Left renal cortex interstitium (tissue), 4 donors: ENCODE measurements around the gene OVOL1. TPM values are rescaled to one million over a fixed set of nuclear protein-coding genes. Genes with fewer than 3 reads are reported as not detected.

Experiments
- DNase-seq, 4 donors: peaks; one replicate each; pipeline ENCODE4 v3.0.0-alpha.2; 2013; ENCODE audit warnings: low read depth in 4 of 4, low spot score in 2 of 4, missing footprints in 1 of 4
- polyA plus RNA-seq, 4 donors: library from polyadenylated mRNA; unstranded; fragments of 120-200 nt; gene quantifications; one replicate each; pipeline ENCODE4 v1.2.1, GENCODE V29; 2013; ENCODE audit not compliant: insufficient read length in 4 of 4

The OVOL1 gene
- polyA plus RNA-seq, 4 donors, result 9.2 to 16.6 (median 13.4) TPM

DNA sequence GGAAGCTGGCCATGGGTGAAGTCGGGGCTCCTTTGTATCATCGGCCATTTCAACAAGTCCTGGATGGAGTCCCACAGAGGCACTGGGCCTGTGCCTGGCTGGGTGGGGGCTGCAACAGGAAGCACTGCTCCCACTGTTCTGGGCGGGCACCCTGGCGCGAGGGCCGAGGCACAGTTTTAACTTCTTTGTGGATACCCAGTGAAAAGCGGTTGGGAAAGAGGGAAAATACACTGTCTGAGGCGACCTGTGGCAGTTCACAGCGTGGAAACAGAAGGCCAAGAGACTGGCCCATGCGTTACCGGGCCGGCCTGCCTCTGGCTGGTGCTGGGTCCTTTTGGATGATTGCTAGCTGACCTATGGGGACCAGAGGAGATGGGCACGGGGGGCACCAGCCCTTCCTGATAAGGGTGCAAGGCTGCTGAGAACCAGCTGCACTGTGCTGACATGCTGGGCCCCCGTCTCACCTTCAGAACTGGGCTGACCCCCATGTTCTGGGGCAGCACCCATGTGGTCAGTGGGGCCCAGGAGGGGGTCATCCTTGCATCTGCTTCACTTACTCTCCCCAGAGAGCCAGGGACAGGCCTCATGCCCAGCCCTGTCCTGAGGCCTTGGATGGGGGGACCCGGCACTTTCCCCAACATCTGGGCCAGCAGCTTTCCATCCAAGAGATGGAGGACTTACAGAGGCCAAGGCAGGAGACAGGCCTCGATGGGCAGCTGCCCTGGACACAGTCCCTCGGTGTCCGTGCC is 4.2 kb downstream of the OVOL1 start:
- no peak for DNase-seq

DNA sequence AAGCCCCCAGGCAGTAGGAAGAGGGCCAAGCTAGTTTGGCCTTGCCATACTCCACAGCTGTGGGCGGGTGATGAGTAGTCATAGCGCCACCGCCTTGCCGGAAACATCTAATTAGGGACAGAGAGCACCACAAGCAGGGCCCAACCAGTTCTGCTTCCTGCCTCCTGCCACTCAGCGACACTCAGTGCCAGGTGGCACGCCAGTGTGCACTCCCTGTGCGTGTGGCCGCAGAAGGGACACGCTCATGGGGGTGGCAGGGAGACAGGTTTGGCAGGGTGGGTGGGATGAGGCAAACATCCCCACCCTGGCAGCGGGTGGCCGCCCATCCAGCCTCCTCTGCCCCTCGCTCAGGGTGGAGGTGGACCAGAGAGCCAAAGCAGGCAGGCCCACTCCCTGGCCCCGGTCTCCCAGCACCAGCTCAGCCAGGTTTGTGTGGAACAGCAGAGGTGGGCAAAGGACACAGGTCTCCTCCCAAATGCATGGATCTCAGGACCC is 4.9 kb downstream of the OVOL1 start:
- DNase-seq, result no peak

DNA sequence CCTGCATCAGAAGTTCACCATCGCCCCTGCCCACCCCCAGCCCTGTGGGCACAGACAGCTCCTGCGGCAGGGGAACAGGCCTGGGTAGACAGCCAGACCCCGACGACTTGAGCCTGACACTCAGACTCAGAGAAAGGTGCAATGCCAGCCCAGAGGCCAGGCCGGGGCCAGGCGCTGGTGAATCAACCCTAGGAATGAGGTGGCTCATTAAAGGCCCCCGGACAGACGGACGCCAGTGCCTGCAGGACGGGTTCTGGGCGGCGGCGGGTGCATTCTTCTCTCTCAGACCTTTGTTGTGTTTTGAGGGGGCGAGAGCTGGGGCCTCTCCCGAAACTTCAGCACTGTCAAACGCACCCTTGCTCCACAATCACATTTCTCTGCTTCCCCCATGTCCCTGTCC is 5.6 kb downstream of the OVOL1 start:
- DNase-seq, result no peak

DNA sequence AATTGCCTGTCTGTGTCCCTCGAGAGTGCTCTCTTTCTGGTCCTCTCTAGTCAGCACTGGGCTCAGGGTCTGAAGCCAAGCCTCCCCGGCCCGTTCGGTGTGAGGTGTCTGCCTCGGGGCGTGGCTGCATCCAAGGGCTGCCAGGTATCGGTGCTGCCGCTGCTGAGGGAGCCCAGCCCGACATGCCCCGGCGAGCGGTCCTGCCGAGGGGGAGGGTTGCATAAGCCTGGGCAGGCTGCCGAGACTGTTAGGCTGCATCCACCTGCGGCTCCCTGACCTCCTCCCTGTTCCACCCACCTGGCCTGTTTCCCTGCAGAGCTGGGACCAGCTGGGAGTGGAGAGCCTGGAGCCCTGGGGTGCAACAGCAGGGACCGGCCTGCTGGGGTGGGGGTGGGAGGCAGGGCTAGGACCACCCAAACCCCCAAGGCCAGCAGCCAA is 6.3 kb downstream of the OVOL1 start:
- no peak for DNase-seq

DNA sequence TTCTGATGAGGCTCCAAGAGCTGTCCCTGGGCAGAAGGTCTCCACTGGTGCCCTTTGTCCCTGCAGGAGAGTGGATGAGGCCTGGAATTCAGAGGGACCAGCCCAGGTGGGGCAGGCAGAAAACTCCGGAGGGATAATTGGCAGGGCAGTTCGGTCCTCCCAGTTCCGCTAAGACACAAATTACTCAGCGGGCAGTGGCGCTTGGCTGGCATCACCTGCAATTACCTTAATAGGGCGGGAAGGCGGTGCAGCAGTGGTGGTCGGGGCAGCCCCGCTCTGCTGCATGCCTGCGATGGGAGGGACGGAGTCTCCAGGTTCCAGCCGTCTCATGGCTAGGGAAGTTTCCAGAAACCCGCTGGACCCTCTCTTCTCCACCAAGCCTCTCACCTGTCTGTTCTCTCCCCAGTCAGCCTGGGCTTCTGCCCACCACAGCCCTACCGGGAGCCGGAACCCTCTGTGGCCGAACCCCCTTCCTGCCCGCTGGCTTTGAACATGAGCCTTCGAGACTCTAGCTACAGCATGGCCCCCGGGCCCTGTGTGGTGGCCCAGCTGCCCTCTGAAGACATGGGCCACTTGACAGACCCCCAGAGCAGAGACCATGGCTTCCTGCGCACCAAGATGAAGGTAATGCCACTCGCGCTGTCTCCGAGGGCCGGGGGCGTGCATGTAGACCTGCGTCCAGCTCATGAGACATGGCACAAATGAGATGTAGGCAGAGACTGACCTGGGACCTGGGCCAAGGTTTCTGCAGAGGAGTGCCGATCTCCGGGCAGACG is 7.0 kb downstream of the OVOL1 start:
- DNase-seq, result no peak

DNA sequence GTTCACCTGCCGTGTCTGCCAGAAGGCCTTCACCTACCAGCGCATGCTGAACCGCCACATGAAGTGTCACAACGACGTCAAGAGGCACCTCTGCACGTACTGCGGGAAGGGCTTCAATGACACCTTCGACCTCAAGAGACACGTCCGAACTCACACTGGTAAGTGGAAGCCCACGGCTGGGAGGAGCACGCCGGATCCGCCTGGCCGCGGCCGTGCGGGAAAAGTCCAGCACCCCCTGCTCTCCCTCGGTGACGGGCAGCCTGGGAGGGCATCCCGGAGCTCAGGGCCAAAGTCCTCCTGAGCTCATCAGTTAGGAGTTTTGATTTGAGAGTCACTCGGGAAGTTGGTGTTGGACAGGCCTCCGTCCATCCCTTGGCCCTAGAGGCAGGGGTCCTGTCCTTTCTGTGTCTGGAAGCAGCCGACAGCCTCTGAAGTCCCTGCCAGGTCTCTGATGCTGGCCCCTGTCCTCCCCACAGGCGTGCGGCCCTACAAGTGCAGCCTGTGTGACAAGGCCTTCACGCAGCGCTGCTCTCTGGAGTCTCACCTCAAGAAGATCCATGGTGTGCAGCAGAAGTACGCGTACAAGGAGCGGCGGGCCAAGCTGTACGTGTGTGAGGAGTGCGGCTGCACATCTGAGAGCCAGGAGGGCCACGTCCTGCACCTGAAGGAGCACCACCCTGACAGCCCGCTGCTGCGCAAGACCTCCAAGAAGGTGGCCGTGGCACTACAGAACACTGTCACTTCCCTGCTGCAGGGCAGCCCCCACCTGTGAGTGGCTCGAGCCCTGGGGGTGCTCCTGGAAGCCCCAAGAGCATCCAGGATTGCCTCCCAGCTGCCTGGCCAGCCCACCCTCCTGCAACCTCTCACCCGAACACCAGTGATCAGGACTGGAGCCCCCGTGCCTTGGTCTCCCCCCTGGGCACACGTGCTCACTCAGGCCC is 8.0 kb downstream of the OVOL1 start:
- no peak for DNase-seq

DNA sequence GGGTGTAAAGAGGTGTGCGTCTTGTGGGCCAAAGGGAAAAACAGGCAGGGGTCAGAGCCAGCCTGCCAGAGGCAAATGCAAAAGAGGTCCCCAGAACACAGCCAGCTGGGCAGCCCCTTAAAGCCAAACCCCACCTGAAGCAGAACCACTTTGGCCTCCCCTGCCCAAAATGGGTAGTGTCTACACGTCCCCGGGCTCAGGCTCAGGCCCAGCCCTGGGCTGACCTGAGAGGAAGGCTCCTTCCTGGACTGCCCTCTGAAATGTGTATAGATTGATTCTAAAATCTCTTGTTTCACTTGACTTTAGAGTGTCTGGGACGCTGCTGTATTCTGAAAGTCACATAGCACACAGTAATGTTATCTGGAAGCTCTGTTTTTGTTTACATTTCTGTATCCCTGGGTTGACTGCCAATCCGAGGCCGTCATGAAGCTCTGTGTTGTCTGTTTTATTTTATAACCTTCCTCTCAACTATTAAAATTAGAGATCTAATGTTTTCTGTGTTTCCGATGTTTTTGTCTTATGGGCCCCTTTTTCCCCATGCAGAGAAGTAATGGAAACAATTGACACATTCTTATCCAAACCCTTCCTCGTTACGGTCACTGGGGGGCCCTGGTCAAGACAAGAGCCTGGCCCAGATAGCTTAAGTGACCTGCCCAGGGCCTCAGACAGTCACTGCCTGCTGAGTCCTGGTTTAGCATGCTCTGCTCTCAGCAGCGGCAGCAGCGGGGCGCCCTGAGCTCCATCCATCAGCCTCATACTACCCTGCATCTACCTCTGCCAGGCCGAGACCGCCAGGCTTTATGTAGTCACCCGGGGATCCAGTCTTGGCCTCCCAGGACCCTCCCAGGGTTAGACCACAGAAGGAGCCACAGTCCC is 10.1 kb downstream of the OVOL1 start:
- DNase-seq, result no peak

DNA sequence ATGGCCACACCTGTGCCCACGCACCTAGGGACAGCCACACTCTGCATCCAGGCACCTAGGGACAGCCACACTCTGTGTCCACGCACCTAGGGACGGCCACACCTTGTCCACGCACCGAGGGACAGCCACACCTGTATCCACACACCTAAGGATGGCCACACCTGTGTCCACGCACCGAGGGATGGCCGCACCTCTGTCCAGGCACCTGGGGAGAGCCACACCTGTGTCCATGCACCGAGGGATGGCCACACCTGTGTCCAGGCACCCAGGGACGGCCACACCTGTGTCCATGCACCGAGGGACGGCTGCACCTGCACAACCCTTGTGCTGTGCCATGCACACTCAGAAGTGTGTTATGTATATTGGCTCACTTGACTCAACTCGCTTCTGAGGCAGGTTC is 10.8 kb downstream of the OVOL1 start:
- DNase-seq, result no peak

DNA sequence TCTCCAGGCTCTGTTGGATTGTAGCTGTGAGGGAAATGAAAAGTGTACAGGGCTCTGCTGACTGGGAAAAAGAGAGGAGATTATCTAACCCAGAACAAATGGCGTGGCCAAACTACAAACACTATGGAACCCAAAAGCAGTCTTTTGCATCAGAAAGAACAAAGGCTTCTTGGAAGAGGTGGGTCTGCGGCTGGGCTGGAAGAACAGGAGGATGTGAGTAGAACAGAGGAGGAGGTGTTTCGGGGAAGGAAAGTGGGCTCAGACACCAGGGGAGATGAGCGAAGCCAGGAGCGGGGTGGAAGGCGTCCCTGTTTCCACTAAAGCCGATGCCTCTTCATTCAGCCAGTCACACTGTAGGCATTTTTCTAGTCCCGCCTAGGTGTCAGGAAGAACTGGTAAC is 12.0 kb downstream of the OVOL1 start:
- DNase-seq, result no peak

DNA sequence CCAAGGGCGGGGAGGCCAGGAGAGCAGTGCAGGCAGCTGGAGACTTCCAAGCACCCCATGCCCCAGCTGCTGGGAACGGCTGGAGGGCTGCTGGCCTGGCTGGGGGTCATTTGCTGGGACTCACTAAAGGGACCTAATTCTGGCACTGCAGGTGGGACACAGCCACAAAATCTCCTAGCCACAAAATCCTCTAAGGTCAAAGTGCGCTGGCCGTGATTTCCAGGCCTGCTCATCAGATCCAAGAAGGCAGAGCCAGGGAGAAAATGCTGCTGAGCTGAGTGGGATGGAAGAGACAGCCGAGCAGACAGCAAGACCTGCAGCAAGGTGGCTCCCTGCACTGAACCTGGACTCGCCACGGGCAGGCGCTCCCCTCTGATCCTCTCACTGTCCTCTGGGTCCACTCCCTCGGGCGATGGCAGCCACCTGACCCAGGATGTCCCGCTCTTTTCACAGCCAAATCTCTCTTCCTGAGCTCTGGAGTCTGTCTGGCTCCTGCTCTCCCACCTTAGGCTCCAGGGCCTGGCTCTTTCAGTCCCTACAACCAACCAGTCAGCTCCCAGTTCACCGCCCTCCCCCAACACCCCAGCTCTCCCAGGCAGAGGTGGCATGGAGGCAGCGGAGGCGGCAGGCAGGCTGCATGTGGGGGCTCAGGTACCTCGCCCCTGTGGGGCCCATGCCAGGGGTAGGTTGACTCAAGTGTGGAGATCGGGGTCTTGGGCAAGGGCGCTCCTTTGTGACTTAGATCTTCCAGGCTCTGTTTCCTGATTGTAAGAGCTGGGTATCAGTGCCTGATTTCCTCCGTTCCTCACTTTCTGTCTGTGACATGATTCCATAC is 14.5 kb downstream of the OVOL1 start:
- no peak for DNase-seq

DNA sequence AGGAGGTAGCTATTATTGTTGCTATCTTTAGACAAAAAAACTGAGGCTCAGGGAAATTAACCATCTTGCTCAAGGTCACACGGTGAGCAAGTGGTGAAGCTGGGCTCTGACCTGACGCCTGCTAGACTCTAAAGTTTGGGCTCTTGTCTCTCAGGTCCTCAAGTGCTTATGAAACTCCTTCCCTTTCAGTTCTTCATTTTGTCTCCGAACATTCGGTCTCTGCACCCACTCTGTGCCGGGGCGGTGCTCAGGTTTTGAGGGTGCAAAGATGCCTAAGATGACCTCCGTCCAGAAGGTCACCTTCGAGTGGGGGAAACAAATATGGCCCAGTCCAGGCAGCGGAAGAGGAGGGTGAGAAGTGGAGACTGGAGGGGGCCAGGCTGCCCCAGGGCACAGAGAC is 16.0 kb downstream of the OVOL1 start:
- no peak for DNase-seq

DNA sequence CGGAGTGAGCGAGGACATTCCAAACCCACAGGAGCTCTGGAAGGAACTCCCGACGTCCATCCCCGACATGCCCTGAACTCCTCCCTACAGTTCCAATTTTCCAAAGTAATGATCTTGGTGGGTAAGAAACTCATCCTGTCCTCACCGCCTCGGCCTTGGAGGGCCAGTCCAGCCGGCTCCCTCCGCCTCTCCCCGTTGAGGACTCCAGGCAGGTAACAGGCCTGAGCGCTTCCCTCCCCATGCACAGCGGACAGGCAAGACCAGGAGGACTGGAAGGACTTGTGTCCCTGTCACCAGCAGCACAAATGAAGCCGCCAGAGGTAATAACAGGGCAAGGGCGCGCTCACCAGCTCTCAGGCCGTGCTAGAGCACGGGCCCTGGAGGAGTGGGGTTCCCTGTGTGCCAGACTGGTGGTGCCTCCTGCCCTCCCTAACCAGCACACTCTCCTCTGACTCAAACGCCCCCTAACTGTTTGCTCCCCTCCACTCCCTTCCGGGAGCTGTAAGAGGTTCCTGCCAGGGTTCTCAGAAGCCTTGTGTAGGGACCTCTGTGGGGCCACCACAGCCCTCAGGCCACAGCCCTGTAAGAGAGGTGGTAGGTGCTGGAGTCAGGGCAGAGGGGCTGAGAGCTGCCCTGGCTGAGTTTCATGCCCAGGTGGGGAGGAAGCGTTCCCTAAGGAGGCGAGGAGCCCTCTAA is 17.1 kb downstream of the OVOL1 start:
- DNase-seq, result no peak

DNA sequence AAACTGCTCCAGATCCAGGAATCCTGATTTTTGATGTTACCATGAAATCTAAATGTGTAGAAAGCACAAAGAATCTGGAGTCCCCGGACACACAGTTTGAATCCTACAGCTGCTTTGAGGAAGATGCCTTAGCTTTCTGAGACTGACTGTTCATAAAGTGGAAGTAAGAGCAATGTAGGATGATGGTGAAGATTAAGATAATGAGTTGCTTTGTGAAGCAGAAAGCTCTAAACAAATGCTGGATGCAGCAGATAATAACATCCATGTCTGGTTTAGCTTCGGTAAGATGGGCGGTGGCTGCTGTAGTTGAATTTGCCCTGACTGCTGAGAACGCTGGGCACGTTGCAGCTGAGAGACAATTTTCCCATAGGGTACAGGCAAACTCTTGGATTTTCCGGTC is 20.1 kb downstream of the OVOL1 start:
- DNase-seq, result no peak

DNA sequence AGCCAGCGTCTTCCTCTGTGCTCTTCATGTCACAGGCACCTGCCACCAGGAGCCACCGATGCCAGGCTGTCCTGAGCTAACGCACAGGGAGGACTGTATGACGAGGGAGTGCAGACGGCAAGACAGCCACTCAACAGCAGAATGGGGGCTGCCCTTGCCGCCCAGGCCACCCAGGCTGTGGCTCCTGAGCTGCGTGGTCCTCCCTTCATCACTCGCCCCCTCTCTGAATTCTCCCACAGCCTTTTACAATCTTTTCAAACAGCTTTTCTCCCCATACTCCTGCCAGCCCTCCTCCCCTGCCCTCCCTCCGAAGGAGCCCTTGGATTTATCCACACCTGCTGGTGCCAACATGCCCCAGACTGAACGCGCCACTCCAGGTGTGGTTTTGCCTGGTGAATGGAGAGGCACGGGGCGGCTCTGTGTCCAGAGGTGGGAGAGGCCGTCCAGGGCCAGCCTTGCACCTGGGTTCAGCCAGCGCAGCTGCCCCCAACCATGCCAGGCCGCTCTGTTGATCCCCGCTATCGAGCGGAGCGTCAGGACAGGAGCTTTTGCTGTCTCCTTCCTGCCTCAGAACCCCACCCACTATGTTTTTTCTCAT is 22.0 kb downstream of the OVOL1 start:
- DNase-seq, result no peak

DNA sequence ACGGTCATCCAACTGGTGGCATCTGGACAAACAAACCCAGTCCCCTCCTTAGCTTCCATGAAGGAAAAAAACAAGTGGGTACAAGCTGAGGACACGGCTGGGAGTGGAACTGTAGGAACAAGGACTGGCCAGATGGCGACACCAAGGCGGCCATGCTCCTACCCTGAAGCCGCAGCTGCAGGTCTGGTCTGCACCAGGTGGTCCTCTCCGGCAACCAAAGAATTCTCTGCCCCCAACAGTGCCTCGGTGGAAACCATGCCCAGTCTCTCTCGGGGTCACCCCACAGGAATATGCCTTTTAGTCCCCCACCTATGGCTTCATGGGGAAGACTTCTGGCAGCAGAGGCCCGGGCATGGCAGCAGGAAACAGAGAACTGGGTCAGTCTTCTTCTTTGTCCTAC is 22.6 kb downstream of the OVOL1 start:
- no peak for DNase-seq

DNA sequence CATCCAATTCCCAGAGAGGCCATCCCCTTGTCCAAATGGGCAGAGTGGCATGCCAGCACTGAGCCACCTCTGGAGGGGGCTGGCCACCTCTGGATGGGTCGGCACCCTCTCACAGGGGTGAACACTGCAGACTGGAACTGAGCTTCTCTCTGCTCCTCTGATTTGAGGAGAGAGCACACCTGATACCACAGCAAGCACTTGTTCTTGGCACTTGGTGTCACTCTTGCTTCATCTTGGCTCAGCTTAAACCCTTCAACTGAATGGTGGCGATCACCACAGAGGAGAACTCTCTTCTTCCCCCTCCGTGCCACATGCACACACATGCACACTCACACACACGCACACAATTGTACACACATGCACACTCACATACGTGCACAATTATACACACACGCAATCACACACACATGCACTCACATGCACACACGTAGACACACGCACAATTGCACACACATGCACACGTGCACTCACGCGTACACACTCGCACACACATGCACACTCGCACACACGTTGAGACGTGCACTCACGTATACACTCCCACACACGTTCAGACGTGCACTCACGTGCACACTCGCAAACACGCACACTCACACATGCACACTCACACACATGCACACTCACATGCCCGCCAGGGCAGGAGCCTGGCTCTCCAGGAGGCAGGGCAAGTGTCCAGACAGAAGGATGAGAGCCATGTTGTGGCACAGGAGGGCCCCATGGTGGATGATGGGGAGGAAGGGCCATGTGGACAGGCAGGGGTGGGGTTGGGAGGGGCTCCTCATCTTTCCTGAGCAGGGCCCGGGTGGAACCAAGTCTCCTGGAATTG is 23.4 kb downstream of the OVOL1 start:
- DNase-seq, result no peak

DNA sequence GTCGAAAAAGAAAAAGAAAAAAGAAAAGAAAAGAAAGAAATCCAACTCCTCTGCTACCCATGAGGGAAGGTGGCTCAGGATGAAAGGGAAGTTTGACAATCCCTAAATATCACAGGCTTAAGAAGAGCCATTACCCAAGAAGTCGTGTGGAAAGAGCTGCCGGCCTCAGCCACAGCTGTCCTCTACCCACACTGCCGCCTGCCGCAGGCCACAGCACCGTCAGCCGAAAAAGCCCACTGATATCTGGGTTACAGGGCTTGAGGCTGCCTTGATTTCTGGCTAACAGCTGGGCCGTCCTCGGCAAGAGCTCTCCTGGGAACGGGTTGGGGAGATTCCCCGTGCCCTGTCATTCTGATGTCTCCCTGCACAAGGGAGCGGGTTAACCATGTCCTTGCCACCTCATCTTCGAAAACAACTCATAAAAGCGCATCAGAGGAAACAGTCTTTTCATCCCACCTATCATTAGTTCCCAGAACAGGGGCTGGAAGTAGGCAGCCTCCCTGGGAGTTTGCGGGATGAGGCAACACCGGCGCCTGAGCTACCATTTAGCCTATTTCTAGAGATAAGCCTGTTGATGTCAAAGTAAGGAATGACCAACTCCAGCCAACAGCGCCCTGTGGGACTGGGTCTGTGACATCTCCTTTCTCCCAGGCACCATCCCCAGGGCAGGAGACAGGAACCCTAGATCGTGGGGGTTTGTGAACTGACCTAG is 25.1 kb downstream of the OVOL1 start:
- no peak for DNase-seq
